Neural cell (in vitro differentiated cells): ENCODE measurements around the gene NRARP.

Experiments
- EP300 ChIP-seq: fragments of 450-650 bp; conservative IDR thresholded peaks from 2 replicates; pipeline ENCODE4 v1.6.1; 2014; ENCODE audit warnings: antibody characterized with exemption, mild to moderate bottlenecking, moderate library complexity; ENCODE audit not compliant: poor library complexity, severe bottlenecking
- EZH2 ChIP-seq: fragments of 200-600, 300-800 bp; shearing (Covaris generic), sonication (generic); IDR thresholded peaks from 2 replicates; pipeline ENCODE4 v1.6.1; 2014; ENCODE audit warnings: antibody characterized with exemption, low read length, borderline replicate concordance, mild to moderate bottlenecking; ENCODE audit not compliant: insufficient read depth, poor library complexity, severe bottlenecking
- POLR2AphosphoS5 ChIP-seq: IDR thresholded peaks from 2 replicates; pipeline ENCODE4 v1.6.1; 2012
- RAD21 ChIP-seq: fragments of 450-650 bp; conservative IDR thresholded peaks from 2 replicates; pipeline ENCODE4 v1.6.1; 2014; ENCODE audit warnings: antibody characterized with exemption, mild to moderate bottlenecking, moderate library complexity
- TAF1 ChIP-seq: IDR thresholded peaks from 2 replicates; pipeline ENCODE4 v1.6.1; 2012; ENCODE audit warnings: low read depth
- TF ChIP-seq, protein P1 (sequence below): fragments of 450-650 bp; IDR thresholded peaks from 2 replicates; pipeline ENCODE4 v1.5.1; 2014; ENCODE audit warnings: antibody characterized with exemption, mild to moderate bottlenecking, moderate library complexity; ENCODE audit not compliant: poor library complexity, severe bottlenecking
- TF ChIP-seq, protein P2 (sequence below): IDR thresholded peaks from 2 replicates; pipeline ENCODE4 v1.6.1; 2012; ENCODE audit warnings: borderline replicate concordance

- TF ChIP-seq, protein P1, sequence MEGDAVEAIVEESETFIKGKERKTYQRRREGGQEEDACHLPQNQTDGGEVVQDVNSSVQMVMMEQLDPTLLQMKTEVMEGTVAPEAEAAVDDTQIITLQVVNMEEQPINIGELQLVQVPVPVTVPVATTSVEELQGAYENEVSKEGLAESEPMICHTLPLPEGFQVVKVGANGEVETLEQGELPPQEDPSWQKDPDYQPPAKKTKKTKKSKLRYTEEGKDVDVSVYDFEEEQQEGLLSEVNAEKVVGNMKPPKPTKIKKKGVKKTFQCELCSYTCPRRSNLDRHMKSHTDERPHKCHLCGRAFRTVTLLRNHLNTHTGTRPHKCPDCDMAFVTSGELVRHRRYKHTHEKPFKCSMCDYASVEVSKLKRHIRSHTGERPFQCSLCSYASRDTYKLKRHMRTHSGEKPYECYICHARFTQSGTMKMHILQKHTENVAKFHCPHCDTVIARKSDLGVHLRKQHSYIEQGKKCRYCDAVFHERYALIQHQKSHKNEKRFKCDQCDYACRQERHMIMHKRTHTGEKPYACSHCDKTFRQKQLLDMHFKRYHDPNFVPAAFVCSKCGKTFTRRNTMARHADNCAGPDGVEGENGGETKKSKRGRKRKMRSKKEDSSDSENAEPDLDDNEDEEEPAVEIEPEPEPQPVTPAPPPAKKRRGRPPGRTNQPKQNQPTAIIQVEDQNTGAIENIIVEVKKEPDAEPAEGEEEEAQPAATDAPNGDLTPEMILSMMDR = no peak
- TF ChIP-seq POLR2AphosphoS5 (no peak), TAF1 (no peak), RAD21 (no peak), EZH2 (no peak), EP300 (no peak)
- TF ChIP-seq, protein P2, sequence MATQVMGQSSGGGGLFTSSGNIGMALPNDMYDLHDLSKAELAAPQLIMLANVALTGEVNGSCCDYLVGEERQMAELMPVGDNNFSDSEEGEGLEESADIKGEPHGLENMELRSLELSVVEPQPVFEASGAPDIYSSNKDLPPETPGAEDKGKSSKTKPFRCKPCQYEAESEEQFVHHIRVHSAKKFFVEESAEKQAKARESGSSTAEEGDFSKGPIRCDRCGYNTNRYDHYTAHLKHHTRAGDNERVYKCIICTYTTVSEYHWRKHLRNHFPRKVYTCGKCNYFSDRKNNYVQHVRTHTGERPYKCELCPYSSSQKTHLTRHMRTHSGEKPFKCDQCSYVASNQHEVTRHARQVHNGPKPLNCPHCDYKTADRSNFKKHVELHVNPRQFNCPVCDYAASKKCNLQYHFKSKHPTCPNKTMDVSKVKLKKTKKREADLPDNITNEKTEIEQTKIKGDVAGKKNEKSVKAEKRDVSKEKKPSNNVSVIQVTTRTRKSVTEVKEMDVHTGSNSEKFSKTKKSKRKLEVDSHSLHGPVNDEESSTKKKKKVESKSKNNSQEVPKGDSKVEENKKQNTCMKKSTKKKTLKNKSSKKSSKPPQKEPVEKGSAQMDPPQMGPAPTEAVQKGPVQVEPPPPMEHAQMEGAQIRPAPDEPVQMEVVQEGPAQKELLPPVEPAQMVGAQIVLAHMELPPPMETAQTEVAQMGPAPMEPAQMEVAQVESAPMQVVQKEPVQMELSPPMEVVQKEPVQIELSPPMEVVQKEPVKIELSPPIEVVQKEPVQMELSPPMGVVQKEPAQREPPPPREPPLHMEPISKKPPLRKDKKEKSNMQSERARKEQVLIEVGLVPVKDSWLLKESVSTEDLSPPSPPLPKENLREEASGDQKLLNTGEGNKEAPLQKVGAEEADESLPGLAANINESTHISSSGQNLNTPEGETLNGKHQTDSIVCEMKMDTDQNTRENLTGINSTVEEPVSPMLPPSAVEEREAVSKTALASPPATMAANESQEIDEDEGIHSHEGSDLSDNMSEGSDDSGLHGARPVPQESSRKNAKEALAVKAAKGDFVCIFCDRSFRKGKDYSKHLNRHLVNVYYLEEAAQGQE = no peak
Observed at GRCh38 chr9:137266585-137267453, 35.3 kb downstream of the NRARP start.
